IgD-negative memory B cell (primary cell): ENCODE measurements around the gene PCSK4. TPM values are rescaled to one million over a fixed set of nuclear protein-coding genes. Genes with fewer than 3 reads are reported as not detected.
"Not testable (repeated sequence)": the region's sequence is repeated elsewhere in the genome, so short reads cannot be mapped to it uniquely, and the experiment has no call there.

Source experiments
- H3K27ac Mint-ChIP-seq, 3 donors: one replicate each; pipeline ENCODE4 v1.8.0; 2020 to 2022; ENCODE audit warnings: mild to moderate bottlenecking in 3 of 3, mixed read lengths in 3 of 3, moderate library complexity in 1 of 3
- H3K27me3 Mint-ChIP-seq: one replicate; pipeline ENCODE4 v1.8.0; 2021; ENCODE audit warnings: mixed read lengths
- H3K36me3 Mint-ChIP-seq: one replicate; pipeline ENCODE4 v1.8.0; 2020; ENCODE audit warnings: mild to moderate bottlenecking, mixed read lengths
- H3K4me1 Mint-ChIP-seq, 3 donors: one replicate each; pipeline ENCODE4 v1.8.0; 2020 to 2022; ENCODE audit warnings: mixed read lengths in 3 of 3, mild to moderate bottlenecking in 1 of 3
- H3K4me3 Mint-ChIP-seq, 4 donors: one replicate each; pipeline ENCODE4 v1.8.0; 2020 to 2022; ENCODE audit warnings: mild to moderate bottlenecking in 4 of 4, mixed read lengths in 4 of 4, moderate library complexity in 3 of 4
- H3K9me3 Mint-ChIP-seq, 3 donors: one replicate each; pipeline ENCODE4 v1.8.0; 2020 to 2021; ENCODE audit warnings: mixed read lengths in 3 of 3, mild to moderate bottlenecking in 1 of 3
- polyA plus RNA-seq: library from polyadenylated mRNA; unstranded; fragments of 300-500 nt; fragmentation: Illumina TruSeq; gene quantifications from one replicate; pipeline ENCODE4 v1.2.3, GENCODE V29; 2021

PCSK4 gene
- polyA plus RNA-seq, 1 donor from 2014 or later, result not detected

DNA sequence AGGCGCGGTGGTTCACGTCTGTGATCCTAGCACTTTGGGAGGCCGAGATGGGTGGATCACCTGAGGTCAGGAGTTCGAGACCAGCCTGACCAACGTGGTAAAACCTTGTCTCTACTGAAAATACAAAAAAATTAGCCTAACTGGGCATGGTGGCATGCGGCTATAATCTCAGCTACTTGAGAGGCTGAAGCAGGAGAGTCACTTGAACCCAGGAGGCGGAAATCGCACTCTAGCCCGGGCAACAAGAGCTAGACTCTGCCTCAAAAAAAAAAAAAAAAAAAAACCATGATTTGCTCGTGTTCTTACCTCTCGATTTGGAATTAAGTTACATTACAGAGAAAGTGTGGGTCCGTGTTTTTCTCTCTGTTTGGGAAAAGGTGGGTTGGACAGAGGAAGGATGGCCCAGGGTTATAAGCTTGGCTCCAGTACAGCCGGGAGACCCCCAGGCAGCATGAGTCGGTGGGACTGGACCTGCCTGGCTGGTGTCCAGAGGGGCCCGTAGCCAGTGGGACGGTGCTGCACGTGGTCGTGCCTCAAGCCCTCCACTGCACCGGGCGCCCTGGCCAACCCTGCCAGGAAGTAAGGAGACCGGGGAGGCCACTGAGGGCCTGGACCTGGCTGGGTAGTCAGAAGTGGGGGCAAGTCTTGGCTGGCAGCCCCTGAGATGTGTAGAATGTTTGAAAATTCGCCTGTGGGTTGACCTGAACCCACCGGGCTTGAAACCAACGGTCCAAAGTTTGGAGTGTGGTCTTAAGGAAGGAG is 48.3 kb downstream of the PCSK4 start:
- no peaks in the 10 kb centered on the region for H3K9me3 Mint-ChIP-seq
- peaks cover 7% of the 10 kb centered on the region for H3K27me3 Mint-ChIP-seq
- peaks cover 6% of the 10 kb centered on the region for H3K36me3 Mint-ChIP-seq
- H3K4me3 Mint-ChIP-seq, result peak overlapping the region in 3 of 4 donors; percentile 48 to 90 (median 51)
- H3K4me1 Mint-ChIP-seq, result peaks cover 10 to 16% (median 10%) of the 10 kb centered on the region in 3 donors
- peak overlapping the region in 2 of 3 donors; percentile 65 to 90 for H3K27ac Mint-ChIP-seq

DNA sequence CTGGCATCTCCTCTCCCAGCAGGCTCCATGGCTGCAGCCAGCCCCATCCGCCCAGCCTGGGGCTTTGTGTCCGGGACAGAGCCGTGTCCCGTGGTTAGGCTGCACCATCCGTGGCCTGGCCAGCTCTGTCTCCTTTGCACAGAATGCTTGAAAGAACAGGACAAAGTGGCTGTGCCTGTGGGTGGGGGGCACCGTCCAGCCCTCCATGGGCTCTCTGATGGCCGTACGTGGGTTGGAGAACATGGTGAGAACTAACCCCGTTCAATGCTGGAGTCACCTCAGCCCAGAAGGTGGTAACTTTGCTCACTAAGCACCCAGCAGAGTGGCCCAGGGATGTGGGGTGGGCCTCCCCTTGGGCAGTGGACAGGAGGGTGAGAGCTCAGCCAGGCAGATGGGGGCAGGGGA is 49.1 kb downstream of the PCSK4 start:
- Mint-ChIP-seq H3K27ac (peak overlapping the region in 2 of 3 donors; percentile 90), H3K36me3 (peaks cover 6% of the 10 kb centered on the region), H3K9me3 (no peaks in the 10 kb centered on the region), H3K4me3 (peak overlapping the region; percentile 12 to 90 (median 42)), H3K27me3 (peaks cover 5% of the 10 kb centered on the region), H3K4me1 (peaks cover 10 to 16% (median 10%) of the 10 kb centered on the region in 3 donors)

- Mint-ChIP-seq H3K9me3 (no peaks in the 10 kb centered on the region), H3K27me3 (peaks cover 3% of the 10 kb centered on the region), H3K27ac (peak overlapping the region in 2 of 3 donors; percentile 90), H3K36me3 (peaks cover 6% of the 10 kb centered on the region), H3K4me1 (peaks cover 10 to 16% (median 10%) of the 10 kb centered on the region in 3 donors), H3K4me3 (peak overlapping the region; percentile 43 to 99 (median 84))
Measured at GRCh38 chr19:1440418-1440801, 49.7 kb downstream of the PCSK4 start.

GRCh38 chr19:1439525-1440417 is 50.4 kb downstream of the PCSK4 start:
- not testable (repeated sequence) for H3K36me3 Mint-ChIP-seq, H3K9me3 Mint-ChIP-seq, H3K27me3 Mint-ChIP-seq
- peak overlapping the region; percentile 53 to 92 (median 90) for H3K27ac Mint-ChIP-seq
- H3K4me1 Mint-ChIP-seq, result peaks cover 8 to 16% (median 10%) of the 10 kb centered on the region in 3 donors
- H3K4me3 Mint-ChIP-seq, result peak overlapping the region; percentile 90 to 99 (median 98)

GRCh38 chr19:1438933-1439354 is 51.2 kb downstream of the PCSK4 start:
- Mint-ChIP-seq H3K4me1 (peaks cover 5 to 16% (median 10%) of the 10 kb centered on the region in 3 donors), H3K27me3 (peaks cover 2% of the 10 kb centered on the region), H3K4me3 (peak overlapping the region; percentile 90 to 99 (median 98)), H3K9me3 (no peaks in the 10 kb centered on the region), H3K36me3 (peaks cover 6% of the 10 kb centered on the region), H3K27ac (peak overlapping the region; percentile 78 to 98 (median 92))

GRCh38 chr19:1438035-1438932 is 51.9 kb downstream of the PCSK4 start, which contains the start of gene RPS15:
RPS15 (plus strand) TSS chr19:1438396; CDS start chr19:1438426, 30 bp downstream.
- Mint-ChIP-seq H3K36me3 (peaks cover 6% of the 10 kb centered on the region), H3K4me1 (peaks cover 5 to 16% (median 10%) of the 10 kb centered on the region in 3 donors), H3K9me3 (no peaks in the 10 kb centered on the region), H3K27ac (peak within 1 kb of the TSS; percentile 92 to 99 (median 98)), H3K27me3 (peaks cover 2% of the 10 kb centered on the region), H3K4me3 (peak within 1 kb of the TSS; percentile 90 to 99 (median 98))

- Mint-ChIP-seq H3K27ac (peak overlapping the region; percentile 92 to 99 (median 98)), H3K4me1 (peaks cover 5 to 14% (median 10%) of the 10 kb centered on the region in 3 donors), H3K9me3 (no peaks in the 10 kb centered on the region), H3K27me3 (peaks cover 2% of the 10 kb centered on the region), H3K36me3 (peaks cover 6% of the 10 kb centered on the region), H3K4me3 (peak overlapping the region in 3 of 4 donors; percentile 16 to 98 (median 90))
Measured at GRCh38 chr19:1437609-1438008, 52.5 kb downstream of the PCSK4 start.

GRCh38 chr19:1435378-1435989 is 54.7 kb downstream of the PCSK4 start:
- H3K27me3 Mint-ChIP-seq, result peaks cover 2% of the 10 kb centered on the region
- H3K27ac Mint-ChIP-seq, result peak overlapping the region in 2 of 3 donors; percentile 28 to 59
- H3K9me3 Mint-ChIP-seq, result no peaks in the 10 kb centered on the region
- H3K4me1 Mint-ChIP-seq, result peaks cover 5 to 8% (median 5%) of the 10 kb centered on the region in 3 donors
- no peak overlapping the region for H3K4me3 Mint-ChIP-seq
- peaks cover 6% of the 10 kb centered on the region for H3K36me3 Mint-ChIP-seq

DNA sequence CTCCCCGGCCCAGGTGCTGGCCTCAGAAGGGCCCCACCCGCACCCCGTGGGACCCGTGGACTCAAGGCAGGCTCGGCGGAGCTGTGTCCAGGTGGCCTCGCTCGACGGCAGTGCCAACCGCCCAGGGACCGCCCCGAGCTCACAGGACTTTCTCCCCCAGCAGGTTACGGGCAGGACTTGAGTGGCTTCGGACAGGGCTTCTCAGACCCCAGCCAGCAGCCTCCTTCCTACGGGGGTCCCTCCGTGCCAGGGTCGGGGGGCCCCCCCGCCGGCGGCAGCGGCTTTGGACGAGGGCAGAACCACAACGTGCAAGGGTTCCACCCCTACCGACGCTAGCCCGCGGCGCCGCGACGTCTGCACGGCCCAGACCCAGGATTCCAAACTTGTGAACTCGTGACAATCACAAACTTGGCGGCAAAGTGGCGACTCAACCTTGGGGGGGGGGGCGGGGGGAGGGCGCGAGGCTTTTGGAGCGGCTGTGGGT is 55.5 kb downstream of the PCSK4 start:
- Mint-ChIP-seq H3K9me3 (no peaks in the 10 kb centered on the region), H3K4me3 (no peak overlapping the region), H3K27me3 (peaks cover under 1% of the 10 kb centered on the region), H3K4me1 (peaks cover 3 to 5% (median 5%) of the 10 kb centered on the region in 3 donors), H3K36me3 (peaks cover 2% of the 10 kb centered on the region), H3K27ac (no peak overlapping the region)

DNA sequence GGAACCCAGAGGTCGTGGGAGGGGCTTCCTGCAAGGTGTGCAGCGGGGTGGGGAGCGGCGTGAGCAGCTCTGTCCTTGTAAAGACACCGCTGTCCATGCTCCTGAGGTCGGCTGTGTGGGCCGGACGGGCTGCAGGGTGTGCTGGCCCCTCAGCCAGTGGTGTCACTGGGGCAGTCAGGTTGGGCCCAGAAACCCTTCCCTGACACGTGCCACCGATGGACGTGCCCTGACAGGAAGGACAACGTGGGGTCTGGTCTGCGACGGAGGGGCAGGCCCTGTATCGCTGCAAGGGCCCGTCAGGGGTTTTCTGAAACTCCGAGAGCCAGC is 56.1 kb downstream of the PCSK4 start:
- H3K9me3 Mint-ChIP-seq, result no peaks in the 10 kb centered on the region
- H3K27ac Mint-ChIP-seq, result no peak overlapping the region
- no peak overlapping the region for H3K4me3 Mint-ChIP-seq
- peaks cover 0 to 5% (median 5%) of the 10 kb centered on the region in 3 donors for H3K4me1 Mint-ChIP-seq
- no peaks in the 10 kb centered on the region for H3K27me3 Mint-ChIP-seq
- H3K36me3 Mint-ChIP-seq, result peaks cover 2% of the 10 kb centered on the region

DNA sequence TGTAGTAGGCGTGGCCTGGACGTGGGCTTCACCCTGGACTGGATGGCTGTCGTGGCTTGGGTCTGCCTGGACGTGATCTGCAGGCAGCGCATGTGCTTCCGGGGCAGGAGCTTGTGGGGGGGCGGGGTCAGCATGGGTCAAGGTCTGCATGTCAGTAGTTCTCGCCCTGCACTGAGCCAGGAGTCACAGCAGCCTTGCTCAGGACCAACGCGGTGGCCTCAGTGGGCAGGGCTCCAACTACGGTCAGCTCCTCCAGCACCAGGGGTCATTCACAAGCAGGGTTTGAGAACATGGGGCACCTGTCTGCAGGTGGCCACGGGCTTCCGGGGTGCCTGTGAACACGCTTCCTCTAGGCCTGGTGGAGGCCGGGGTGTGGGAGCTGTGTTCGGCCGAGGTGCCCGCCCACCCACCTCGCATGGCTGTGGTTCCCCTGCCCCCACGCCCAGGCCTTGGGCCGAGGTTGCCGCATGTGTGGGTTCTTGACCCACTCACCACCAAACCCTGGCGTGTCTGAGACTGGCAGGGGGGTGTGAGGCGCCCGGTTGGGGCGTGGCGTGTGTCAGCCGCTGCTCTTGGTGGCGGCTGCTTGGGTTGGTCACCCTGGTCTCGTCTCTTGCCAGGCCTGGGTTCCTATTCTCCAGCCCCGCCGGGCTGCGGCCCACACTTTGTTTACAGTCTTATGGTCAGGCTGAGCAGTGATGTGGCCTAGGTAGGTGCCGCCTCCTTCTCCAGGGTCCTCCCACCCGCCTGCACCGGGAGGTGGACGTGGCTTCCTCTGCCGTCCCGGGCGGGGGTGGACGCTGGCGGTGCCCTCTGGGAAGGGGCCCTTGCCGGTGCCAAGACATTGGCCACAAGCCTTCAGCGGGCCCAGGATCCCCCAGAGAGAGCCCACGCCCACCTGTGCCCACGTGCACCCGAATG is 56.8 kb downstream of the PCSK4 start:
- Mint-ChIP-seq H3K36me3 (peaks cover 2% of the 10 kb centered on the region), H3K9me3 (no peaks in the 10 kb centered on the region), H3K4me1 (peaks cover 0 to 5% (median 5%) of the 10 kb centered on the region in 3 donors), H3K27me3 (no peaks in the 10 kb centered on the region), H3K27ac (no peak overlapping the region), H3K4me3 (no peak overlapping the region)

GRCh38 chr19:1432507-1432887 is 57.7 kb downstream of the PCSK4 start:
- Mint-ChIP-seq H3K27me3 (no peaks in the 10 kb centered on the region), H3K27ac (no peak overlapping the region), H3K4me1 (no peaks in the 10 kb centered on the region), H3K4me3 (peak overlapping the region in 1 of 4 donors; percentile 17), H3K9me3 (no peaks in the 10 kb centered on the region), H3K36me3 (no peaks in the 10 kb centered on the region)
